ENCODE measurements around the gene RNF225. TPM values are rescaled to one million over a fixed set of nuclear protein-coding genes. Genes with fewer than 3 reads are reported as not detected.

RNF225 gene
- total and polyA plus RNA-seq, 2 of the 13 experiments (the other 11 are each of a cell fraction or from before 2014, with no cell fraction given): not detected

- TF ChIP-seq ZUFSP (CRISPR knock-in tag; IDR thresholded peaks at IDR 0.05; ENCODE audit: borderline replicate concordance) (no peak), ZNF878 (CRISPR knock-in tag; IDR thresholded peaks at IDR 0.05) (no peak), IKZF4 (CRISPR knock-in tag; IDR thresholded peaks at IDR 0.05; ENCODE audit: borderline replicate concordance, low read depth, not compliant biosample characterization) (peak; percentile 50), KAT7 (CRISPR knock-in tag; IDR thresholded peaks at IDR 0.05; ENCODE audit: borderline replicate concordance) (peak; percentile 49; the same call in 1 of the 2 replicates), FLYWCH1 (CRISPR knock-in tag; IDR thresholded peaks at IDR 0.05) (0 out of 2 replicates have a peak, but pooled peaks have one; percentile 55), NFRKB (IDR thresholded peaks at IDR 0.05) (no peak), FIP1L1 (IDR thresholded peaks at IDR 0.05; ENCODE audit: borderline replicate concordance, insufficient read depth, low read depth, low read length) (no peak), SP1 (IDR thresholded peaks at IDR 0.05) (no peak), SP1 (CRISPR knock-in tag; IDR thresholded peaks at IDR 0.05) (peak; percentile 74), BORCS8-MEF2B (CRISPR knock-in tag; IDR thresholded peaks at IDR 0.05) (peak; percentile 63; the same call in 1 of the 2 replicates), RCOR2 (CRISPR knock-in tag; IDR thresholded peaks at IDR 0.05) (no peak), MED1 (CRISPR knock-in tag; IDR thresholded peaks at IDR 0.05) (no peak; the same call in none of the 2 replicates), CENPX (CRISPR knock-in tag; IDR thresholded peaks at IDR 0.05) (no peak), ZNF720 (CRISPR knock-in tag; IDR thresholded peaks at IDR 0.05) (no peak), NFKBIZ (CRISPR knock-in tag; IDR thresholded peaks at IDR 0.05) (no peak), ZSCAN31 (CRISPR knock-in tag; IDR thresholded peaks at IDR 0.05; ENCODE audit: low read depth) (0 out of 2 replicates have a peak, but pooled peaks have one; percentile 50), ZNF546 (CRISPR knock-in tag; conservative IDR thresholded peaks at IDR 0.05) (no peak), MAFG (CRISPR knock-in tag; IDR thresholded peaks at IDR 0.05) (0 out of 2 replicates have a peak, but pooled peaks have one; percentile 32), ZNF777 (CRISPR knock-in tag; IDR thresholded peaks at IDR 0.05) (no peak), KDM3A (CRISPR knock-in tag; IDR thresholded peaks at IDR 0.05; ENCODE audit: low read depth) (no peak), MIER2 (CRISPR knock-in tag; IDR thresholded peaks at IDR 0.05) (no peak), RFX5 (IDR thresholded peaks at IDR 0.05; ENCODE audit: low read depth, low read length) (no peak), SSRP1 (CRISPR knock-in tag; IDR thresholded peaks at IDR 0.05) (no peak)
- TF ChIP-seq, protein P1, sequence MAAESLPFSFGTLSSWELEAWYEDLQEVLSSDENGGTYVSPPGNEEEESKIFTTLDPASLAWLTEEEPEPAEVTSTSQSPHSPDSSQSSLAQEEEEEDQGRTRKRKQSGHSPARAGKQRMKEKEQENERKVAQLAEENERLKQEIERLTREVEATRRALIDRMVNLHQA (CRISPR knock-in tag; IDR thresholded peaks at IDR 0.05): no peak
- TF ChIP-seq, protein P2, sequence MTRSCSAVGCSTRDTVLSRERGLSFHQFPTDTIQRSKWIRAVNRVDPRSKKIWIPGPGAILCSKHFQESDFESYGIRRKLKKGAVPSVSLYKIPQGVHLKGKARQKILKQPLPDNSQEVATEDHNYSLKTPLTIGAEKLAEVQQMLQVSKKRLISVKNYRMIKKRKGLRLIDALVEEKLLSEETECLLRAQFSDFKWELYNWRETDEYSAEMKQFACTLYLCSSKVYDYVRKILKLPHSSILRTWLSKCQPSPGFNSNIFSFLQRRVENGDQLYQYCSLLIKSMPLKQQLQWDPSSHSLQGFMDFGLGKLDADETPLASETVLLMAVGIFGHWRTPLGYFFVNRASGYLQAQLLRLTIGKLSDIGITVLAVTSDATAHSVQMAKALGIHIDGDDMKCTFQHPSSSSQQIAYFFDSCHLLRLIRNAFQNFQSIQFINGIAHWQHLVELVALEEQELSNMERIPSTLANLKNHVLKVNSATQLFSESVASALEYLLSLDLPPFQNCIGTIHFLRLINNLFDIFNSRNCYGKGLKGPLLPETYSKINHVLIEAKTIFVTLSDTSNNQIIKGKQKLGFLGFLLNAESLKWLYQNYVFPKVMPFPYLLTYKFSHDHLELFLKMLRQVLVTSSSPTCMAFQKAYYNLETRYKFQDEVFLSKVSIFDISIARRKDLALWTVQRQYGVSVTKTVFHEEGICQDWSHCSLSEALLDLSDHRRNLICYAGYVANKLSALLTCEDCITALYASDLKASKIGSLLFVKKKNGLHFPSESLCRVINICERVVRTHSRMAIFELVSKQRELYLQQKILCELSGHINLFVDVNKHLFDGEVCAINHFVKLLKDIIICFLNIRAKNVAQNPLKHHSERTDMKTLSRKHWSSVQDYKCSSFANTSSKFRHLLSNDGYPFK (CRISPR knock-in tag; IDR thresholded peaks at IDR 0.05; ENCODE audit: borderline replicate concordance): peak; percentile 59; the same call in 1 of the 2 replicates
Observed at GRCh38 chr19:58408152-58409009, 12.9 kb downstream of the RNF225 start, which contains the start of gene ZNF584 (continued).
